Kidney (tissue), 14 donors: ENCODE measurements around the gene KRT84. TPM values are rescaled to one million over a fixed set of nuclear protein-coding genes. Genes with fewer than 3 reads are reported as not detected.

Experiments
- DNase-seq, 5 donors: peaks; one replicate each; pipeline ENCODE4 v3.0.0-alpha.2; 2013 to 2020
- FAIRE-seq: peaks from 2 replicates; lab custom pipeline; 2012; peaks lifted over from hg19 to GRCh38; lab: Jason Lieb, UNC
- H3K27ac ChIP-seq, 2 donors: one replicate each; pipeline ENCODE4 v1.7.0; 2013; ENCODE audit warnings: low read depth in 2 of 2, low read length in 2 of 2, inconsistent platforms in 1 of 2
- H3K27me3 ChIP-seq: one replicate; pipeline ENCODE4 v1.7.1; 2013; ENCODE audit warnings: low read length, inconsistent platforms; ENCODE audit not compliant: control insufficient read depth, insufficient read depth
- H3K36me3 ChIP-seq, 3 donors: one replicate each; pipeline versions ENCODE4 v1.7.0 to v1.7.1; 2013; ENCODE audit warnings: low read length in 3 of 3, control low read depth in 1 of 3, inconsistent platforms in 1 of 3; ENCODE audit not compliant: insufficient read depth in 3 of 3, control insufficient read depth in 2 of 3
- H3K4me1 ChIP-seq, 3 donors: one replicate each; pipeline versions ENCODE4 v1.7.0 to v1.7.1; 2013; ENCODE audit warnings: low read length in 3 of 3, inconsistent platforms in 1 of 3, low read depth in 1 of 3; ENCODE audit not compliant: control insufficient read depth in 2 of 3, insufficient read depth in 2 of 3
- H3K4me3 ChIP-seq, 3 donors: one replicate each; pipeline versions ENCODE4 v1.7.0 to v1.8.1; 2013; ENCODE audit warnings: low read length in 3 of 3, control low read depth in 1 of 3, inconsistent platforms in 1 of 3
- H3K9ac ChIP-seq, 3 donors: one replicate each; pipeline versions ENCODE4 v1.7.0 to v1.7.1; 2013; ENCODE audit warnings: low read length in 3 of 3, control low read depth in 1 of 3, inconsistent platforms in 1 of 3
- H3K9me3 ChIP-seq, 3 donors: one replicate each; pipeline versions ENCODE4 v1.7.0 to v1.7.1; 2013; ENCODE audit warnings: low read length in 3 of 3, control low read depth in 1 of 3, inconsistent platforms in 1 of 3; ENCODE audit not compliant: control insufficient read depth in 2 of 3, insufficient read depth in 1 of 3
- intact Hi-C: fragments of 100-400 bp; cut with DNase I; formaldehyde crosslinking; loops from one replicate; pipeline ENCODE4 v1.11.1; 2022
- polyA plus RNA-seq: library from polyadenylated mRNA; stranded (reverse); fragments of 350-450 nt; fragmentation: Illumina TruSeq; extraction: RNeasy Lipid Tissue Mini Kit (QIAGEN cat#74804); gene quantifications from one replicate; pipeline ENCODE4 v1.2.3, GENCODE V29; 2014; ENCODE audit warnings: low read depth, low replicate concordance; ENCODE audit not compliant: insufficient read depth
- total RNA-seq: library from RNA; stranded (reverse); fragmentation: NEBNext Ultra II Directional; extraction: Animal tissue kit (Norgen Biotek cat#: 25700); gene quantifications from one replicate; pipeline ENCODE4 v1.2.1, GENCODE V29; 2021
- TF ChIP-seq, protein P1 (sequence below): IDR thresholded peaks from 3 replicates; pipeline ENCODE4 v1.5.1; 2012; ENCODE audit warnings: mild to moderate bottlenecking, moderate library complexity, borderline replicate concordance; ENCODE audit not compliant: insufficient read depth; ENCODE audit errors: extremely low read depth
- donor health status: control.
- donor health status: control.
- donor health status: control.
- donor health status: control.
- donor health status: control.
- donor health status: DM: yes; HTN: yes; CAD: no.
- donor health status: Normal renal cell carcinoma (clear cell type).

The KRT84 gene
- total and polyA plus RNA-seq, 2 donors from 2014 or later, result not detected

GRCh38 chr12:52426034-52426433 lies 40.6 kb upstream of the KRT84 start:
- FAIRE-seq (no peak), DNase-seq (no peak)
- H3K36me3 ChIP-seq, result no peaks in the 10 kb centered on the region
- no peak overlapping the region for H3K27ac ChIP-seq
- no peaks in the 10 kb centered on the region for H3K27me3 ChIP-seq
- H3K4me1 ChIP-seq, result no peaks in the 10 kb centered on the region
- H3K9ac ChIP-seq, result no peak overlapping the region
- intact Hi-C loops, result no loop called here
- TF ChIP-seq, protein P1, sequence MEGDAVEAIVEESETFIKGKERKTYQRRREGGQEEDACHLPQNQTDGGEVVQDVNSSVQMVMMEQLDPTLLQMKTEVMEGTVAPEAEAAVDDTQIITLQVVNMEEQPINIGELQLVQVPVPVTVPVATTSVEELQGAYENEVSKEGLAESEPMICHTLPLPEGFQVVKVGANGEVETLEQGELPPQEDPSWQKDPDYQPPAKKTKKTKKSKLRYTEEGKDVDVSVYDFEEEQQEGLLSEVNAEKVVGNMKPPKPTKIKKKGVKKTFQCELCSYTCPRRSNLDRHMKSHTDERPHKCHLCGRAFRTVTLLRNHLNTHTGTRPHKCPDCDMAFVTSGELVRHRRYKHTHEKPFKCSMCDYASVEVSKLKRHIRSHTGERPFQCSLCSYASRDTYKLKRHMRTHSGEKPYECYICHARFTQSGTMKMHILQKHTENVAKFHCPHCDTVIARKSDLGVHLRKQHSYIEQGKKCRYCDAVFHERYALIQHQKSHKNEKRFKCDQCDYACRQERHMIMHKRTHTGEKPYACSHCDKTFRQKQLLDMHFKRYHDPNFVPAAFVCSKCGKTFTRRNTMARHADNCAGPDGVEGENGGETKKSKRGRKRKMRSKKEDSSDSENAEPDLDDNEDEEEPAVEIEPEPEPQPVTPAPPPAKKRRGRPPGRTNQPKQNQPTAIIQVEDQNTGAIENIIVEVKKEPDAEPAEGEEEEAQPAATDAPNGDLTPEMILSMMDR, result no peak
- no peak overlapping the region for H3K4me3 ChIP-seq
- no peaks in the 10 kb centered on the region for H3K9me3 ChIP-seq

- DNase-seq (no peak), FAIRE-seq (no peak)
Observed at GRCh38 chr12:52425466-52425865, 40.0 kb upstream of the KRT84 start.

DNA sequence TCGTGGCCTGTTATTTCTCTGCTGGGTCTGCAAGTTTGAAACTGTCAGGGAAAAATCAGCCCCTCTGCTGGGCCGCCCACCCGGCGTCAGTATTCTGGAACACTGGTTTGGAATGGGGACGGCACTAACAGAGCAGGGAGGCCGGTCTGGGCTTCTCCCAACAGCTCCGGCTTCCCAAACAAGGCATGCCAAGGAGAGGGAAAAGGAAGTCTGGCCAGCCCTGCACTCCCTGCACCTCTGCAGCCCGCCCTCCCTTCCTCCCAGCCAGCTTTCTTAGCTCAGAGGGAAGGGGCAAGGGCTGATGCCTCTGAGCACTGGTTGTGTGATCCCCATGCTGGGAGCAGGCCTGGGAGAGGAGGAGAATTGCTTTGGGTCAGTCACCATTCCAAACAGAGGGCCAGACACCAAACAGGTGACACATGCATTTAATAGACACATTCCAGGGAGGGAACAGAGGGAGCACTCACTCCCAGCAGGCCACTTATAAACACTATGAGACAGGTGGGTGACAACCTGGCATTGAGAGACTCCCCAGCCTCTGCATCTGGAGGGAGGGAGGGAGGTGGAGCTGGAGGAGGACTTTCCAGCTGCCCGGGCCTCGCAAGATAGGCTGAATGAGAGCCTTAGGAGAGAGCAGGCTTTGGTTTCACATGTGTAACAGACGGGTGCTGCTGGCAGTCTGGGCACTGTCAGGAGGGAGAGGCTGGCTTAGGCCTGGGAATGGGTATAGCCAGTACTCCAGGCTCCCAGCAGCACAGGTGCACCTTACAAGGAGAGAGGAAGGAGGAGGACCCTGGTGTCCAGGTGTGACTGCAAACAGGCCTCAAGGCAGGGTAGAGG lies 38.4 kb upstream of the KRT84 start:
- Histone ChIP-seq H3K27ac (no peak overlapping the region), H3K4me1 (no peaks in the 10 kb centered on the region), H3K9ac (no peak overlapping the region), H3K36me3 (no peaks in the 10 kb centered on the region), H3K4me3 (no peak overlapping the region), H3K27me3 (no peaks in the 10 kb centered on the region), H3K9me3 (no peaks in the 10 kb centered on the region)
- TF ChIP-seq, protein P1, result no peak
- no peak for FAIRE-seq
- intact Hi-C loops, result no loop called here
- DNase-seq, result peak in 1 of 5 donors; percentile 74

More at GRCh38 chr12:52425466-52425865, 40.0 kb upstream of the KRT84 start:
- no peaks in the 10 kb centered on the region for H3K36me3 ChIP-seq
- H3K9ac ChIP-seq, result no peak overlapping the region
- TF ChIP-seq, protein P1, result no peak
- no peaks in the 10 kb centered on the region for H3K27me3 ChIP-seq
- no peak overlapping the region for H3K27ac ChIP-seq
- intact Hi-C loops, result no loop called here
- no peaks in the 10 kb centered on the region for H3K4me1 ChIP-seq
- no peak overlapping the region for H3K4me3 ChIP-seq
- H3K9me3 ChIP-seq, result no peaks in the 10 kb centered on the region
